OCI-LY7 (cell line): ENCODE results near the gene COL9A3. TPM values are rescaled to one million over a fixed set of nuclear protein-coding genes. Genes with fewer than 3 reads are reported as not detected.
A peak's percentile ranks its signal among the peaks of the same experiment; 100 is the strongest.

Experiments
- BruUV-seq: library from RNA; stranded (reverse); fragments of 400-500 nt; replicated peaks from 2 replicates; lab custom pipeline; 2021; lab: Mats Ljungman, UMichigan
- CTCF ChIA-PET: fragments of 300-600 bp; sonication (Branson Sonifier 250); formaldehyde crosslinking; loops from one replicate; lab custom pipeline; 2022; ENCODE audit warnings: antibody characterized with exemption; ENCODE audit not compliant: unreplicated experiment; lab: Charles Lee
- POLR2A ChIA-PET: fragments of 300-600 bp; sonication (Branson Sonifier 250); formaldehyde crosslinking; loops from one replicate; lab custom pipeline; 2022; ENCODE audit warnings: antibody characterized with exemption; lab: Charles Lee
- DNase-seq: peaks from one replicate; pipeline ENCODE4 v3.0.0-alpha.2; 2015; ENCODE audit warnings: low spot score
- H2AFZ ChIP-seq: fragments of 200-600 bp; sonication (generic), shearing (Covaris generic); 2 replicates; pipeline ENCODE4 v1.6.1; 2014; ENCODE audit warnings: mild to moderate bottlenecking, antibody characterized with exemption, low read length, moderate library complexity
- H3K27ac ChIP-seq: fragments of 200-600 bp; sonication (generic); 2 replicates; pipeline ENCODE4 v1.5.1; 2014; ENCODE audit warnings: mixed run types, low read depth, mild to moderate bottlenecking, moderate library complexity, low read length, inconsistent platforms; ENCODE audit not compliant: poor library complexity, severe bottlenecking
- H3K36me3 ChIP-seq: fragments of 200-600 bp; sonication (generic); 2 replicates; pipeline ENCODE4 v1.6.1; 2014; ENCODE audit warnings: mild to moderate bottlenecking, antibody characterized with exemption, low read length, moderate library complexity, mixed read lengths; ENCODE audit not compliant: insufficient read depth
- H3K4me1 ChIP-seq: fragments of 200-600 bp; sonication (generic); 2 replicates; pipeline ENCODE4 v1.5.1; 2014; ENCODE audit warnings: mild to moderate bottlenecking, low read length; ENCODE audit not compliant: insufficient read depth, poor library complexity, severe bottlenecking
- H3K4me2 ChIP-seq: fragments of 200-600 bp; sonication (generic); 2 replicates; pipeline ENCODE4 v1.6.1; 2014; ENCODE audit warnings: mild to moderate bottlenecking, low read length
- H3K4me3 ChIP-seq: fragments of 200-600 bp; sonication (generic); 2 replicates; pipeline ENCODE4 v1.5.1; 2014; ENCODE audit warnings: mild to moderate bottlenecking, low read depth, low read length; ENCODE audit not compliant: poor library complexity, severe bottlenecking
- H3K79me2 ChIP-seq: fragments of 200-600 bp; sonication (generic); 2 replicates; pipeline ENCODE4 v1.6.1; 2016; ENCODE audit warnings: low read depth, mild to moderate bottlenecking, low read length, moderate library complexity, mixed read lengths; ENCODE audit not compliant: insufficient read depth
- H3K9me2 ChIP-seq: fragments of 200-600 bp; sonication (generic); 2 replicates; pipeline ENCODE4 v1.6.1; 2016; ENCODE audit warnings: mild to moderate bottlenecking, low read length, mixed read lengths; ENCODE audit not compliant: insufficient read depth
- H3K9me3 ChIP-seq: fragments of 200-600 bp; sonication (generic); 2 replicates; pipeline ENCODE4 v1.6.1; 2014; ENCODE audit warnings: mild to moderate bottlenecking, mixed run types, low read length, mixed read lengths
- H4K20me1 ChIP-seq: fragments of 200-600 bp; sonication (generic); 2 replicates; pipeline ENCODE4 v1.6.1; 2014; ENCODE audit warnings: mild to moderate bottlenecking, antibody characterized with exemption, low read length, moderate library complexity, mixed read lengths; ENCODE audit not compliant: insufficient read depth
- EZH2phosphoT487 ChIP-seq: fragments of 200-600 bp; sonication (generic); IDR thresholded peaks from 2 replicates; pipeline ENCODE4 v1.6.1; 2018; ENCODE audit warnings: low read depth, borderline replicate concordance, mild to moderate bottlenecking, mixed run types, antibody characterized with exemption, low read length, moderate library complexity, mixed read lengths
- intact Hi-C: fragments of 100-400 bp; cut with micrococcal nuclease; formaldehyde crosslinking; loops from one replicate; pipeline ENCODE4 v1.10.0; 2022; ENCODE audit not compliant: unreplicated experiment
- total RNA-seq, 2 experiments: library from RNA; depleted of rRNA in 1 of 2; stranded (reverse); fragments of >200 nt in 1 of 2; shearing (Covaris generic) in 1 of 2; gene quantifications; 2 replicates each; pipeline ENCODE4 v1.2.3, GENCODE V29; 2014 to 2022
- TF ChIP-seq, protein P1 (sequence below): fragments of 200-600 bp; sonication (generic); conservative IDR thresholded peaks from 2 replicates; pipeline ENCODE4 v1.5.1; 2014; ENCODE audit warnings: mild to moderate bottlenecking, antibody characterized with exemption, low read length, moderate library complexity, mixed read lengths

COL9A3 gene
- total RNA-seq, 2 experiments from 2014 or later = 1.7 to 5.2 TPM

DNA sequence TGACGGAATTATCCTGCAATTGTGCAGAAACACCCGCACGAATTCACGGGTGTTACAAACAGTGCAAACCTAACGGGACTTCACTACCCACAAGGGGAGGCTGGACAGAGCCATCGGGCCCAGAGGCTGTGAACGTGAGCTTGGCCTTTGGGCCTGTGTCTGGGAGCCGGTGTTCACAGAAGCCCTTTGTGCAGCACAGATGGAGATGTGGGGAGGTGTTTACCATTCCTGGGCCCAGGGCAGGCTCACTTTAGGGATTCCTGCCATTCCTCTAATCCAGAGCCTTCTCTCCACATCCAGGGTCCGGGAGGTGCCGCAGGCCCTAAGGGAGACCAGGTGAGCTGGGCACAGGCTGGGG is 15.0 kb downstream of the COL9A3 start:
- Histone ChIP-seq H3K4me2 (peak overlapping the region; percentile 48), H3K4me3 (peak overlapping the region; percentile 44), H3K4me1 (peaks cover 16% of the 10 kb centered on the region), H3K27ac (no peak overlapping the region), H3K79me2 (no peaks in the 10 kb centered on the region), H3K36me3 (no peaks in the 10 kb centered on the region), H3K9me3 (no peaks in the 10 kb centered on the region), H3K9me2 (no peaks in the 10 kb centered on the region), H4K20me1 (no peaks in the 10 kb centered on the region), H2AFZ (peak overlapping the region; percentile 34; the same call in 1 of the 2 replicates)
- intact Hi-C loops = no loop called here
- BruUV-seq = no TSS peak
- DNase-seq = no peak
- CTCF ChIA-PET = interaction anchor here (0.8 kb wide), 1 partner anchor 9 kb away, joined by 3 read pairs; no protein-coding TSS in a partner anchor
- POLR2A ChIA-PET = interaction anchor here (0.7 kb wide), 1 partner anchor 13 kb away, joined by 3 read pairs; no protein-coding TSS in a partner anchor
- TF ChIP-seq EZH2phosphoT487 = no peak
- TF ChIP-seq, protein P1, sequence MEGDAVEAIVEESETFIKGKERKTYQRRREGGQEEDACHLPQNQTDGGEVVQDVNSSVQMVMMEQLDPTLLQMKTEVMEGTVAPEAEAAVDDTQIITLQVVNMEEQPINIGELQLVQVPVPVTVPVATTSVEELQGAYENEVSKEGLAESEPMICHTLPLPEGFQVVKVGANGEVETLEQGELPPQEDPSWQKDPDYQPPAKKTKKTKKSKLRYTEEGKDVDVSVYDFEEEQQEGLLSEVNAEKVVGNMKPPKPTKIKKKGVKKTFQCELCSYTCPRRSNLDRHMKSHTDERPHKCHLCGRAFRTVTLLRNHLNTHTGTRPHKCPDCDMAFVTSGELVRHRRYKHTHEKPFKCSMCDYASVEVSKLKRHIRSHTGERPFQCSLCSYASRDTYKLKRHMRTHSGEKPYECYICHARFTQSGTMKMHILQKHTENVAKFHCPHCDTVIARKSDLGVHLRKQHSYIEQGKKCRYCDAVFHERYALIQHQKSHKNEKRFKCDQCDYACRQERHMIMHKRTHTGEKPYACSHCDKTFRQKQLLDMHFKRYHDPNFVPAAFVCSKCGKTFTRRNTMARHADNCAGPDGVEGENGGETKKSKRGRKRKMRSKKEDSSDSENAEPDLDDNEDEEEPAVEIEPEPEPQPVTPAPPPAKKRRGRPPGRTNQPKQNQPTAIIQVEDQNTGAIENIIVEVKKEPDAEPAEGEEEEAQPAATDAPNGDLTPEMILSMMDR = no peak

DNA sequence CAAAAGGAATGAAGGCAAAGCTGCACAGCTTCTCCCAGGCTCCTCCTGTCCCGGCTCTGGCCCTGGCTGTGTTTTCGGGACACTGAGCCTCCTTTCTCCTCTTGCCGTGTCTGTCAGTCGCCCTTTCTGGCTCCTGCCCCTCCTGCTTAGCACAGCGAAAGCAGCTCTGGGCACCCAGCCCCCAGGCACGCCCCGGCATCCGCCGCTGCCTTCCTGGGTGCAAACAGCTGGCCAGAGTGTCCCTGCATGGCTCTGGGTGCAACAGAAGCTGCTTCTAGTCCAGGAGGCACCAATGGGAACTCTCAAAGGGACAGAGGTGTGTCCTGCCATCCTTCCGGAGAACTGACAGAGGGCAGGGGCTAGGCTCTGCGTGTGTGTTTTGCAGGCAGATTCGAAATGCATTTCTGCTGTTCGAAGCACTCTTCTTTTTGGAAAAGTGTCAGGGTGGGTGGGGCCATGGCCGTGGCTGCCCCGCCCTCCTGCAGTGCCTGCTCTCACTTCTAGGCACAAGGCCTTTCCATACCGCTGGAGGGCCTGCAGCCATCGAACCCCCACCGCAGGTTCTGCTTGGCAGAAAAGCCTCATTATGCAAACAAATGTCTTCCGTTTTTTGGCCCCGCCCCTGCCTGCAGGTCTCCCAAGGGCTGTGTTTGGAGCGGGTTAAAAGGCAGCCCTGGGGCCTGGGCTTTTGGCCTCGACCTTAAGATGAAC is 15.5 kb downstream of the COL9A3 start:
- TF ChIP-seq, protein P1 = no peak; the same call in 1 of the 2 replicates
- no peak for TF ChIP-seq EZH2phosphoT487
- H3K4me3 ChIP-seq = peak overlapping the region; percentile 44
- H3K4me1 ChIP-seq = peaks cover 16% of the 10 kb centered on the region
- peak overlapping the region; percentile 48 for H3K4me2 ChIP-seq
- H3K79me2 ChIP-seq = no peaks in the 10 kb centered on the region
- peak overlapping the region; percentile 34; the same call in 1 of the 2 replicates for H2AFZ ChIP-seq
- intact Hi-C loops = no loop called here
- ChIA-PET CTCF (interaction anchor here (0.6 to 0.8 kb wide), 2 partner anchors 10 to 24 kb away, joined by 3 read pairs; no protein-coding TSS in a partner anchor), POLR2A (interaction anchor here (0.7 kb wide), 1 partner anchor 14 kb away, joined by 3 read pairs; no protein-coding TSS in a partner anchor)
- H3K36me3 ChIP-seq = no peaks in the 10 kb centered on the region
- DNase-seq = peak; percentile 87
- no peaks in the 10 kb centered on the region for H3K9me2 ChIP-seq
- no peaks in the 10 kb centered on the region for H4K20me1 ChIP-seq
- no TSS peak for BruUV-seq
- H3K27ac ChIP-seq = peak overlapping the region; percentile 18
- no peaks in the 10 kb centered on the region for H3K9me3 ChIP-seq

DNA sequence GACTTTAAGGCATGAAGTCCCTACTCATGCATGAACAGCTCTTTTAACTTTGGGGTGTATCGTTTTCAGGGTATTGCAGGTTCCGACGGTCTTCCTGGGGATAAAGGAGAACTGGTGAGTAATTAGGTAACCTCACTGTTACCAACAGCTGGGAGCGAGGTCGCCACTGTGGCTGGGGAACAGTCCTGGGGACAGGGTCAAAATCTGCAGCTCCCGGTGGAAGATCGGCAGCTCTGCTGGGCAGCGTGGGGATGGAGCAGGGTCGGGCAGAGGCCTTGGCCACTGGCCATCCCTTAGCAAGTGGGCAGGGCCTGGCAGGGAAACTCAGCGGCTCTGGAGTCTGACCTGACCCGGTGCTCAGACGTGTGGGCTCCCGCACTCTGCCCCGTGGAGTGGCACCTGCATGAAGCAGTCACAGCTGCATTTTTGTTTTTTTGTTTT is 16.1 kb downstream of the COL9A3 start:
- peak overlapping the region; percentile 48 for H3K4me2 ChIP-seq
- TF ChIP-seq, protein P1 = no peak; the same call in 1 of the 2 replicates
- TF ChIP-seq EZH2phosphoT487 = no peak
- H3K79me2 ChIP-seq = no peaks in the 10 kb centered on the region
- intact Hi-C loops = no loop called here
- no peaks in the 10 kb centered on the region for H3K9me3 ChIP-seq
- H4K20me1 ChIP-seq = no peaks in the 10 kb centered on the region
- peak overlapping the region; percentile 44 for H3K4me3 ChIP-seq
- H3K36me3 ChIP-seq = no peaks in the 10 kb centered on the region
- POLR2A ChIA-PET = no interaction called here
- no peaks in the 10 kb centered on the region for H3K9me2 ChIP-seq
- peaks cover 21% of the 10 kb centered on the region for H3K4me1 ChIP-seq
- no TSS peak for BruUV-seq
- CTCF ChIA-PET = interaction anchor here (0.6 kb wide), 1 partner anchor 24 kb away, joined by 3 read pairs; no protein-coding TSS in a partner anchor
- no peak for DNase-seq
- peak overlapping the region; percentile 18 for H3K27ac ChIP-seq
- H2AFZ ChIP-seq = peak overlapping the region; percentile 34; the same call in 1 of the 2 replicates
